ENCODE data around the gene PHF2. TPM values are rescaled to one million over a fixed set of nuclear protein-coding genes. Genes with fewer than 3 reads are reported as not detected.

The PHF2 gene
- total RNA-seq, 3 donors from 2014 or later = 24.8 to 26.9 (median 25.9) TPM

- no peak for DNase-seq (ENCODE audit: low spot score in 2 of 2)
- no peak for TF ChIP-seq POLR2AphosphoS5 (IDR thresholded peaks at IDR 0.05)
- Histone ChIP-seq H3K9me3 (peaks cover 6 to 12% of the 10 kb centered on the region in 2 donors), H3K36me3 (no peaks in the 10 kb centered on the region), H3K4me3 (no peak overlapping the region), H3K27ac (no peak overlapping the region), H3K27me3 (no peaks in the 10 kb centered on the region), H3K4me1 (no peaks in the 10 kb centered on the region)
- intact Hi-C loops (cut with DNase I; ENCODE audit: low total_unique reads) = no loop called here
Measured at GRCh38 chr9:93613174-93613573, 36.8 kb downstream of the PHF2 start.

- DNase-seq (ENCODE audit: low spot score in 2 of 2) = no peak
- intact Hi-C loops (cut with DNase I; ENCODE audit: low total_unique reads) = no loop called here
- H3K27me3 ChIP-seq = no peaks in the 10 kb centered on the region
- H3K9me3 ChIP-seq = peaks cover 6 to 12% of the 10 kb centered on the region in 2 donors
- H3K36me3 ChIP-seq = no peaks in the 10 kb centered on the region
- H3K4me3 ChIP-seq = no peak overlapping the region
- no peak for TF ChIP-seq CTCF (IDR thresholded peaks at IDR 0.05)
- no peak for TF ChIP-seq POLR2A (IDR thresholded peaks at IDR 0.05)
- TF ChIP-seq POLR2AphosphoS5 (IDR thresholded peaks at IDR 0.05) = no peak
- H3K27ac ChIP-seq = no peak overlapping the region
- no peaks in the 10 kb centered on the region for H3K4me1 ChIP-seq
Measured at GRCh38 chr9:93613791-93614190, 37.4 kb downstream of the PHF2 start.

GRCh38 chr9:93614830-93615468, 38.6 kb downstream of the PHF2 start:
- no peak overlapping the region for H3K4me3 ChIP-seq
- intact Hi-C loops (cut with DNase I; ENCODE audit: low total_unique reads) = no loop called here
- H3K9me3 ChIP-seq = peaks cover 0 to 7% of the 10 kb centered on the region in 2 donors
- no peak for TF ChIP-seq POLR2A (IDR thresholded peaks at IDR 0.05)
- no peak for TF ChIP-seq POLR2AphosphoS5 (IDR thresholded peaks at IDR 0.05)
- no peak for TF ChIP-seq CTCF (IDR thresholded peaks at IDR 0.05)
- peaks cover 0 to 4% of the 10 kb centered on the region in 2 donors for H3K4me1 ChIP-seq
- H3K27ac ChIP-seq = no peak overlapping the region
- H3K36me3 ChIP-seq = no peaks in the 10 kb centered on the region
- DNase-seq (ENCODE audit: low spot score in 2 of 2) = no peak
- no peaks in the 10 kb centered on the region for H3K27me3 ChIP-seq

- H3K9me3 ChIP-seq = no peaks in the 10 kb centered on the region
- no peak overlapping the region for H3K4me3 ChIP-seq
- H3K27me3 ChIP-seq = no peaks in the 10 kb centered on the region
- H3K36me3 ChIP-seq = no peaks in the 10 kb centered on the region
- DNase-seq (ENCODE audit: low spot score in 2 of 2) = no peak
- H3K27ac ChIP-seq = no peak overlapping the region
- intact Hi-C loops (cut with DNase I; ENCODE audit: low total_unique reads) = no loop called here
- TF ChIP-seq CTCF (IDR thresholded peaks at IDR 0.05) (no peak), POLR2AphosphoS5 (IDR thresholded peaks at IDR 0.05) (no peak), POLR2A (IDR thresholded peaks at IDR 0.05) (no peak)
- H3K4me1 ChIP-seq = peaks cover 0 to 7% of the 10 kb centered on the region in 2 donors
Measured at GRCh38 chr9:93616044-93616443, 39.7 kb downstream of the PHF2 start.

- H3K4me1 ChIP-seq = peaks cover 0 to 9% of the 10 kb centered on the region in 2 donors
- H3K9me3 ChIP-seq = no peaks in the 10 kb centered on the region
- no peak overlapping the region for H3K27ac ChIP-seq
- no peak overlapping the region for H3K4me3 ChIP-seq
- H3K27me3 ChIP-seq = no peaks in the 10 kb centered on the region
- no peak for TF ChIP-seq CTCF (IDR thresholded peaks at IDR 0.05)
- TF ChIP-seq POLR2AphosphoS5 (IDR thresholded peaks at IDR 0.05) = no peak
- TF ChIP-seq POLR2A (IDR thresholded peaks at IDR 0.05) = no peak
- H3K36me3 ChIP-seq = no peaks in the 10 kb centered on the region
- intact Hi-C loops (cut with DNase I; ENCODE audit: low total_unique reads) = no loop called here
- DNase-seq (ENCODE audit: low spot score in 2 of 2) = no peak
Measured at GRCh38 chr9:93617273-93617672, 40.9 kb downstream of the PHF2 start.

Measured in breast epithelium (tissue), 4 donors.